HG03097 (cell line): ENCODE measurements around the gene HMBS.
"Not testable (repeated sequence)": the region's sequence is repeated elsewhere in the genome, so short reads cannot be mapped to it uniquely, and the experiment has no call there.

Source experiments
- ATAC-seq: cut with Tn5 transposase; IDR thresholded peaks from one replicate; pipeline ENCODE4 v1.9.1; 2021; ENCODE audit not compliant: unreplicated experiment, low FRiP score

Gene HMBS

GRCh38 chr11:119100994-119101758, 16.5 kb downstream of the HMBS start:
- no peak for ATAC-seq

GRCh38 chr11:119101759-119102423, 17.2 kb downstream of the HMBS start, which contains the start of gene DPAGT1:
TSS of gene DPAGT1 (minus strand) at chr11:119101853. CDS start at chr11:119101655, 198 bp downstream.
- peak; percentile 73 for ATAC-seq

- not testable (repeated sequence) for ATAC-seq
Measured at GRCh38 chr11:119103161-119103664, 18.5 kb downstream of the HMBS start.

- ATAC-seq: no peak
Measured at GRCh38 chr11:119103793-119104192, 19.1 kb downstream of the HMBS start.

- ATAC-seq: peak; percentile 50
Measured at GRCh38 chr11:119106564-119107537, 22.2 kb downstream of the HMBS start, which contains the start of gene C2CD2L. TSS of gene C2CD2L (plus strand) at chr11:119107344. CDS start at chr11:119107742, 398 bp downstream.

- peak; percentile 13 for ATAC-seq
Measured at GRCh38 chr11:119107538-119108145, 23.0 kb downstream of the HMBS start.

GRCh38 chr11:119108146-119108856, 23.6 kb downstream of the HMBS start:
- no peak for ATAC-seq

- no peak for ATAC-seq
Measured at GRCh38 chr11:119108857-119109221, 24.2 kb downstream of the HMBS start.

- no peak for ATAC-seq
Measured at GRCh38 chr11:119109843-119110242, 25.2 kb downstream of the HMBS start.

GRCh38 chr11:119110439-119110838, 25.8 kb downstream of the HMBS start:
- ATAC-seq: no peak

GRCh38 chr11:119111361-119111925, 26.8 kb downstream of the HMBS start:
- ATAC-seq: no peak

GRCh38 chr11:119112314-119113020, 27.8 kb downstream of the HMBS start:
- no peak for ATAC-seq

- no peak for ATAC-seq
Measured at GRCh38 chr11:119113716-119114115, 29.0 kb downstream of the HMBS start.

- ATAC-seq: no peak
Measured at GRCh38 chr11:119114351-119114750, 29.7 kb downstream of the HMBS start.

GRCh38 chr11:119115484-119116234, 31.0 kb downstream of the HMBS start:
- no peak for ATAC-seq

- ATAC-seq: no peak
Measured at GRCh38 chr11:119116235-119116594, 31.5 kb downstream of the HMBS start.

GRCh38 chr11:119116601-119117000, 31.9 kb downstream of the HMBS start:
- no peak for ATAC-seq
